Lung (tissue), 12 donors: Measurements from ENCODE around the gene OTOP3. TPM values are rescaled to one million over a fixed set of nuclear protein-coding genes. Genes with fewer than 3 reads are reported as not detected.

Source experiments
- ATAC-seq: fragments of 200-7000 bp; cut with Tn5 transposase; one replicate; pipeline ENCODE4 v1.9.1; 2020; ENCODE audit warnings: moderate number of reproducible peaks; ENCODE audit not compliant: insufficient read depth, low FRiP score
- DNase-seq, 3 donors: peaks; one replicate each; pipeline ENCODE4 v3.0.0-alpha.2; 2013 to 2017
- H3K27ac ChIP-seq, 2 donors: one replicate each; pipeline ENCODE4 v1.5.1; 2013; ENCODE audit warnings: mild to moderate bottlenecking in 2 of 2, moderate library complexity in 2 of 2, control low read depth in 1 of 2, inconsistent platforms in 1 of 2, low read depth in 1 of 2, low read length in 1 of 2
- H3K27me3 ChIP-seq, 3 donors: one replicate each; pipeline ENCODE4 v1.5.1; 2013; ENCODE audit warnings: low read length in 2 of 3; ENCODE audit not compliant: control insufficient read depth in 3 of 3, insufficient read depth in 3 of 3
- H3K36me3 ChIP-seq, 4 donors: one replicate each; pipeline ENCODE4 v1.5.1; 2013; ENCODE audit warnings: low read length in 4 of 4, mild to moderate bottlenecking in 1 of 4, moderate library complexity in 1 of 4; ENCODE audit not compliant: control insufficient read depth in 4 of 4, insufficient read depth in 4 of 4
- H3K4me1 ChIP-seq, 5 donors: one replicate each; pipeline ENCODE4 v1.5.1; 2013; ENCODE audit warnings: low read length in 5 of 5, mild to moderate bottlenecking in 2 of 5, moderate library complexity in 1 of 5; ENCODE audit not compliant: control insufficient read depth in 5 of 5, insufficient read depth in 5 of 5
- H3K4me3 ChIP-seq: one replicate; pipeline ENCODE4 v1.5.1; 2013; ENCODE audit warnings: mild to moderate bottlenecking, control low read depth, moderate library complexity
- H3K9ac ChIP-seq, 2 donors: one replicate each; pipeline ENCODE4 v1.5.1; 2013; ENCODE audit warnings: low read length in 2 of 2, control low read depth in 1 of 2; ENCODE audit not compliant: insufficient read depth in 1 of 2
- H3K9me3 ChIP-seq, 4 donors: one replicate each; pipeline ENCODE4 v1.5.1; 2013; ENCODE audit warnings: low read length in 3 of 4, mild to moderate bottlenecking in 1 of 4, moderate library complexity in 1 of 4; ENCODE audit not compliant: control insufficient read depth in 4 of 4, insufficient read depth in 3 of 4
- WGBS, 2 donors: extraction: QIAGEN DNeasy Blood & Tissue Kit; methylation state at CpG; one replicate each; pipeline ENCODE4 v1.1.7; 2013; 5-methylcytosine and 5-hydroxymethylcytosine counted together
- polyA plus RNA-seq, 2 donors: library from polyadenylated mRNA; stranded (reverse); fragments of 200-250 nt; gene quantifications; one replicate each; pipeline ENCODE4 v1.2.1, GENCODE V29; 2013
- total RNA-seq, 2 donors: library from RNA; depleted of rRNA in 1 of 2; stranded (reverse); fragments of >200 nt in 1 of 2; gene quantifications; one replicate each; pipeline ENCODE4 v1.2.1, GENCODE V29; 2014 to 2021
- TF ChIP-seq, protein P1 (sequence below): IDR thresholded peaks from 2 replicates; pipeline ENCODE4 v1.5.1; 2012; ENCODE audit warnings: mild to moderate bottlenecking; ENCODE audit errors: control extremely low read depth, extremely low read depth
- donor health status: control.
- donor health status: control.
- donor health status: Bipolar disorder and iron deficiency.
- donor health status: healthy.
- donor health status: DM: yes; HTN: yes; CAD: no.

Gene OTOP3
- total and polyA plus RNA-seq, 4 donors = not detected

DNA sequence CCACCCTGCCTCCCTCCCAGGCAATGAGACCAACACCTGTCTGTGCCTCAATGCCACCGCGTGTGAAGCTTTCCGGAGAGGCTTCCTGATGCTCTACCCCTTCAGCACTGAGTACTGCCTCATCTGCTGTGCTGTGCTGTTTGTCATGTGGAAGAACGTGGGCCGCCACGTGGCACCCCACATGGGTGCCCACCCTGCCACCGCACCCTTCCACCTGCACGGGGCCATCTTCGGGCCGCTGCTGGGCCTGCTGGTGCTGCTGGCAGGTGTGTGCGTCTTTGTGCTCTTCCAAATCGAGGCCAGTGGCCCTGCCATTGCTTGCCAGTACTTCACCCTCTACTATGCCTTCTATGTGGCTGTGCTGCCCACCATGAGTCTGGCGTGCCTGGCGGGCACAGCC is 10.9 kb downstream of the OTOP3 start:
- no peak overlapping the region for H3K9ac ChIP-seq
- peaks cover 0 to 11% (median 2%) of the 10 kb centered on the region in 3 donors for H3K27me3 ChIP-seq
- TF ChIP-seq, protein P1, sequence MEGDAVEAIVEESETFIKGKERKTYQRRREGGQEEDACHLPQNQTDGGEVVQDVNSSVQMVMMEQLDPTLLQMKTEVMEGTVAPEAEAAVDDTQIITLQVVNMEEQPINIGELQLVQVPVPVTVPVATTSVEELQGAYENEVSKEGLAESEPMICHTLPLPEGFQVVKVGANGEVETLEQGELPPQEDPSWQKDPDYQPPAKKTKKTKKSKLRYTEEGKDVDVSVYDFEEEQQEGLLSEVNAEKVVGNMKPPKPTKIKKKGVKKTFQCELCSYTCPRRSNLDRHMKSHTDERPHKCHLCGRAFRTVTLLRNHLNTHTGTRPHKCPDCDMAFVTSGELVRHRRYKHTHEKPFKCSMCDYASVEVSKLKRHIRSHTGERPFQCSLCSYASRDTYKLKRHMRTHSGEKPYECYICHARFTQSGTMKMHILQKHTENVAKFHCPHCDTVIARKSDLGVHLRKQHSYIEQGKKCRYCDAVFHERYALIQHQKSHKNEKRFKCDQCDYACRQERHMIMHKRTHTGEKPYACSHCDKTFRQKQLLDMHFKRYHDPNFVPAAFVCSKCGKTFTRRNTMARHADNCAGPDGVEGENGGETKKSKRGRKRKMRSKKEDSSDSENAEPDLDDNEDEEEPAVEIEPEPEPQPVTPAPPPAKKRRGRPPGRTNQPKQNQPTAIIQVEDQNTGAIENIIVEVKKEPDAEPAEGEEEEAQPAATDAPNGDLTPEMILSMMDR = no peak
- no peak overlapping the region for H3K4me3 ChIP-seq
- no peak overlapping the region for H3K27ac ChIP-seq
- WGBS, 2 donors = 83 to 92% methylated on average over 14 of the region's 14 CpGs
- ATAC-seq = no peak
- no peaks in the 10 kb centered on the region for H3K4me1 ChIP-seq
- DNase-seq = no peak
- no peaks in the 10 kb centered on the region for H3K9me3 ChIP-seq
- H3K36me3 ChIP-seq = peaks cover 0 to 6% (median 0%) of the 10 kb centered on the region in 4 donors

DNA sequence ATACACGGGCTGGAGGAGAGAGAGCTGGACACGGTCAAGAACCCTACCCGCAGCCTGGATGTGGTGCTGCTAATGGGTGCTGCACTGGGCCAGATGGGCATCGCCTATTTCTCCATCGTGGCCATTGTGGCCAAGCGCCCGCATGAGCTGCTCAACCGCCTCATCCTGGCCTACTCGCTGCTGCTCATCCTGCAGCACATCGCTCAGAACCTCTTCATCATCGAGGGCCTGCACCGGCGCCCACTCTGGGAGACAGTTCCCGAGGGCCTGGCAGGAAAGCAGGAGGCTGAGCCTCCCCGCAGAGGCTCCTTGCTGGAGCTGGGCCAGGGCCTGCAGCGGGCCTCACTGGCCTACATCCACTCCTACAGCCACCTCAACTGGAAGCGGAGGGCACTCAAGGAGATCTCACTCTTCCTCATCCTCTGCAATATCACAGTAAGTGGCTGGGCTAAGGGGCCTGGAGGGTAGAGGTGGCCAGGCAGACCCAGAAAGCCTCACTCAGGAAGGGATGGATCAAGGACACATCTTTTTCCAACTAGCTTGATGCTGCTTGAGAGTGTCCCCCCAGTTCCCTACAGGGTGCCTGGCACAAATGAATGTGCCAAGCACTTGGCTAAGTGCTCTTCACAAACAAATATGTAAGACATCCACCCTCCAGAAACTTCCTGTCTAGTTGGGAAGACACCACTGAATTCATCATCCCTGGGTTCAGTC is 11.5 kb downstream of the OTOP3 start:
- WGBS, 2 donors = 89 to 93% methylated on average over 17 of the region's 17 CpGs
- peaks cover 0 to 7% (median 0%) of the 10 kb centered on the region in 4 donors for H3K36me3 ChIP-seq
- H3K4me1 ChIP-seq = no peaks in the 10 kb centered on the region
- H3K27ac ChIP-seq = no peak overlapping the region
- TF ChIP-seq, protein P1 = no peak
- DNase-seq (no peak), ATAC-seq (no peak)
- H3K9me3 ChIP-seq = no peaks in the 10 kb centered on the region
- no peak overlapping the region for H3K9ac ChIP-seq
- H3K27me3 ChIP-seq = peaks cover 0 to 5% (median 2%) of the 10 kb centered on the region in 3 donors
- no peak overlapping the region for H3K4me3 ChIP-seq

DNA sequence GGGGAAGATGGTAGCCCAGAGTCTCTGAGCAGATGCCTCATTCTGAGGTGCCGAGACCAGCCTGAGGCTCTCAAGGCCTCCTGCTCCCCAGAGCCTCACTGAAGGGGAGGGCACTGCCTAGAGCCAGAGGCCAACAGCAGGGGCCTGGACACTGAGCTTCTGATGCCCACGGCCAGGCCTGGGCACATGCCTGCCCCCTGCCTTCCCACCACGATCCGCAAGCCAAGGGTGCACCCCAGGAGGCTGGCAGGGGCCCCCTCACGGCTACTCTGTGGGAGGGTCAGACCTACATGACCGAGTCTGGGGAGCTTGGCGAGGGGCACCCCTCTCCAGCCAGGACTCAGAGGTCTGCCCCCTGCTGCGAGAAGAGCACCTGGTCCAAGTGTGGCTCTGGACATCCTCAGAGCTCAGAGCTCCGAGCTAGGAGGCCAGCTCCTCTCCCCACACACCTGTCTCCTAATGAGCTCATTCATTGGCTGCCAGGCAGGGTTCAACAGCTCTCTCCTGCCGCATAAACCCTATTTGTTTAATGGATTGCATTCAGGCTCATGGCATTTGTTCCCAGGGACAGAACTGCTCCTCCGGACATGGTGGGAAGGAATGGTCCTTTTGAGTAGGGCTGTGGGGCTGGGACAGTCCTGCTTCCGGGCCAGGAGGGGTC is 13.9 kb downstream of the OTOP3 start:
- no peak for ATAC-seq
- Histone ChIP-seq H3K4me3 (no peak overlapping the region), H3K27me3 (no peaks in the 10 kb centered on the region), H3K36me3 (peaks cover 0 to 9% (median 0%) of the 10 kb centered on the region in 4 donors), H3K4me1 (no peaks in the 10 kb centered on the region), H3K9me3 (no peaks in the 10 kb centered on the region), H3K27ac (no peak overlapping the region), H3K9ac (no peak overlapping the region)
- no peak for DNase-seq
- 54 to 56% methylated on average over 12 of the region's 12 CpGs for WGBS, 2 donors
- TF ChIP-seq, protein P1 = no peak
